Astrocyte of the spinal cord (primary cell): ENCODE results near the gene PPP1R12A.

Source experiments
- DNase-seq: peaks from one replicate; pipeline ENCODE4 v3.0.0; 2011; ENCODE audit warnings: low read depth, low spot score
- H3K4me3 ChIP-seq: 2 replicates; pipeline ENCODE4 v1.5.1; 2011; ENCODE audit warnings: low read depth, mild to moderate bottlenecking, low read length, moderate library complexity
- CTCF ChIP-seq: IDR thresholded peaks from 2 replicates; pipeline ENCODE4 v1.5.1; 2012; ENCODE audit warnings: low read depth, mild to moderate bottlenecking, low read length, inconsistent platforms
- in situ Hi-C: cut with HindIII; loops from 2 replicates; pipeline ENCODE4 v1.10.0; 2017; ENCODE audit warnings: low sequenced_read_pairs

Gene PPP1R12A

GRCh38 chr12:79841878-79842265, 93.0 kb downstream of the PPP1R12A start:
- in situ Hi-C loops: no loop called here
- no peak overlapping the region for H3K4me3 ChIP-seq

GRCh38 chr12:79841248-79841877, 93.5 kb downstream of the PPP1R12A start:
- in situ Hi-C loops: no loop called here
- TF ChIP-seq CTCF: no peak
- no peak overlapping the region for H3K4me3 ChIP-seq
- DNase-seq: no peak

More at GRCh38 chr12:79841878-79842265, 93.0 kb downstream of the PPP1R12A start:
- no peak for DNase-seq
- TF ChIP-seq CTCF: no peak

GRCh38 chr12:79838359-79838758, 96.5 kb downstream of the PPP1R12A start:
- DNase-seq: no peak
- TF ChIP-seq CTCF: no peak
- no peak overlapping the region for H3K4me3 ChIP-seq
- in situ Hi-C loops: no loop called here

GRCh38 chr12:79837575-79837974, 97.3 kb downstream of the PPP1R12A start:
- in situ Hi-C loops: no loop called here
- H3K4me3 ChIP-seq: no peak overlapping the region
- DNase-seq: no peak
- no peak for TF ChIP-seq CTCF

GRCh38 chr12:79835377-79835843, 99.5 kb downstream of the PPP1R12A start:
- in situ Hi-C loops: no loop called here
- no peak overlapping the region for H3K4me3 ChIP-seq
- TF ChIP-seq CTCF: no peak
- DNase-seq: no peak

- in situ Hi-C loops: no loop called here
- H3K4me3 ChIP-seq: no peak overlapping the region
- DNase-seq: no peak
- no peak for TF ChIP-seq CTCF
Observed at GRCh38 chr12:79834712-79835376, 100.1 kb downstream of the PPP1R12A start.
